B cell (primary cell): ENCODE results near the gene CCDC175. TPM values are rescaled to one million over a fixed set of nuclear protein-coding genes. Genes with fewer than 3 reads are reported as not detected.

Experiments used
- ATAC-seq: fragments of 200-7000 bp; cut with Tn5 transposase; one replicate; pipeline ENCODE4 v1.10.0; 2021; ENCODE audit warnings: low read depth, mild to moderate bottlenecking, moderate number of reproducible peaks, moderate library complexity
- CTCF ChIA-PET: fragments of 350-600 bp; sonication (Branson Sonifier 250); formaldehyde crosslinking; loops from one replicate; lab custom pipeline; 2021; ENCODE audit warnings: antibody characterized with exemption, inconsistent platforms; lab: Charles Lee
- POLR2A ChIA-PET: fragments of 350-600 bp; sonication (Branson Sonifier 250); formaldehyde crosslinking; loops from one replicate; lab custom pipeline; 2021; ENCODE audit warnings: antibody characterized with exemption; lab: Charles Lee
- DNase-seq: peaks from one replicate; pipeline ENCODE4 v3.0.0; 2013
- H2AFZ ChIP-seq: 2 replicates; pipeline ENCODE4 v1.6.1; 2012; ENCODE audit warnings: mild to moderate bottlenecking, low read depth, low read length; ENCODE audit not compliant: insufficient read depth, poor library complexity, severe bottlenecking
- H3K27ac ChIP-seq, 2 donors: 1 replicate in 1 of 2; 2 replicates in 1 of 2; pipeline ENCODE4 v1.5.1; 2012 to 2013; ENCODE audit warnings: low read length in 2 of 2, mild to moderate bottlenecking in 2 of 2, moderate library complexity in 1 of 2
- H3K27me3 ChIP-seq, 4 experiments: fragments of 200-600 bp in 1 of 4; sonication (generic) in 1 of 4; replicated peaks in 1 of 4; 1 replicate in 2 of 4; 2 replicates in 2 of 4; pipeline versions ENCODE4 v1.6.1 to v1.7.0; 2013 to 2016; ENCODE audit warnings: low read length in 3 of 4, mild to moderate bottlenecking in 2 of 4, mixed read lengths in 1 of 4, moderate library complexity in 1 of 4; ENCODE audit not compliant: insufficient read depth in 4 of 4, control insufficient read depth in 3 of 4; ENCODE audit errors: control extremely low read depth in 1 of 4
- H3K36me3 ChIP-seq, 2 experiments: replicated peaks in 1 of 2; 1 replicate in 1 of 2; 2 replicates in 1 of 2; pipeline versions ENCODE4 v1.6.1 to v1.7.1; 2013; ENCODE audit warnings: low read length in 1 of 2; ENCODE audit not compliant: insufficient read depth in 2 of 2, control insufficient read depth in 1 of 2; ENCODE audit errors: control extremely low read depth in 1 of 2, extremely low read depth in 1 of 2
- H3K4me1 ChIP-seq, 2 donors: fragments of 200-600 bp in 1 of 2; sonication (generic) in 1 of 2; 1 replicate in 1 of 2; 2 replicates in 1 of 2; pipeline versions ENCODE4 v1.5.1 to v1.6.1; 2013 to 2017; ENCODE audit warnings: low read length in 2 of 2; ENCODE audit not compliant: control insufficient read depth in 2 of 2, insufficient read depth in 2 of 2
- H3K4me2 ChIP-seq: replicated peaks from 2 replicates; pipeline ENCODE3; 2012; ENCODE audit warnings: mild to moderate bottlenecking, low read depth, low read length; ENCODE audit not compliant: poor library complexity, severe bottlenecking
- H3K4me3 ChIP-seq, 5 experiments: fragments of 200-600 bp in 1 of 5; sonication (generic) in 1 of 5; 1 replicate in 3 of 5; 2 replicates in 2 of 5; pipeline versions ENCODE4 v1.5.1 to v1.7.0; 2011 to 2016; ENCODE audit warnings: low read length in 4 of 5, mild to moderate bottlenecking in 4 of 5, low read depth in 2 of 5, control low read depth in 1 of 5, moderate library complexity in 1 of 5; ENCODE audit not compliant: insufficient read depth in 1 of 5; ENCODE audit errors: control extremely low read depth in 1 of 5, extremely low read depth in 1 of 5
- H3K79me2 ChIP-seq: fragments of 200-600 bp; sonication (generic); one replicate; pipeline ENCODE4 v1.6.0; 2016; ENCODE audit warnings: low read length; ENCODE audit not compliant: control insufficient read depth, insufficient read depth
- H3K9ac ChIP-seq: fragments of 200-600 bp; sonication (generic); 2 replicates; pipeline ENCODE4 v1.6.1; 2017; ENCODE audit warnings: mild to moderate bottlenecking, low read length, moderate library complexity
- H3K9me3 ChIP-seq, 3 donors: one replicate each; pipeline versions ENCODE4 v1.6.1 to v1.7.1; 2013; ENCODE audit warnings: low read length in 2 of 3; ENCODE audit not compliant: control insufficient read depth in 2 of 3, insufficient read depth in 1 of 3; ENCODE audit errors: control extremely low read depth in 1 of 3
- H4K20me1 ChIP-seq: 2 replicates; pipeline ENCODE4 v1.6.0; 2012; ENCODE audit warnings: mild to moderate bottlenecking, low read length; ENCODE audit not compliant: insufficient read depth, control insufficient read depth, poor library complexity, severe bottlenecking
- H3K27ac Mint-ChIP-seq: one replicate; pipeline ENCODE4 v1.8.0; 2021; ENCODE audit warnings: mixed read lengths
- H3K27me3 Mint-ChIP-seq: one replicate; pipeline ENCODE4 v1.8.0; 2021; ENCODE audit warnings: mixed read lengths
- H3K4me1 Mint-ChIP-seq: one replicate; pipeline ENCODE4 v1.8.0; 2021; ENCODE audit warnings: mixed read lengths
- H3K4me3 Mint-ChIP-seq: one replicate; pipeline ENCODE4 v1.8.0; 2021; ENCODE audit warnings: mixed read lengths
- H3K9me3 Mint-ChIP-seq: one replicate; pipeline ENCODE4 v1.8.0; 2022; ENCODE audit warnings: mixed read lengths; ENCODE audit not compliant: insufficient read depth
- CTCF ChIP-seq: fragments of 200-600 bp; IDR thresholded peaks from one replicate; pipeline ENCODE4 v1.8.0; 2022; ENCODE audit warnings: antibody characterized with exemption, mild to moderate bottlenecking
- EZH2 ChIP-seq: IDR thresholded peaks from 2 replicates; pipeline ENCODE4 v1.6.1; 2012; ENCODE audit warnings: borderline replicate concordance, low read depth, mild to moderate bottlenecking, moderate library complexity, low read length; ENCODE audit not compliant: insufficient read depth, poor library complexity, severe bottlenecking
- WGBS: methylation state at CpG from one replicate; pipeline ENCODE4 v1.1.5; 2013; ENCODE audit warnings: missing lambda C conversion rate; ENCODE audit not compliant: insufficient coverage; 5-methylcytosine and 5-hydroxymethylcytosine counted together
- intact Hi-C: fragments of 100-400 bp; cut with micrococcal nuclease; formaldehyde crosslinking; loops from one replicate; pipeline ENCODE4 v1.10.0; 2022
- polyA plus RNA-seq: library from polyadenylated mRNA; depleted of rRNA; stranded (reverse); fragments of >200 nt; gene quantifications from 2 replicates; pipeline ENCODE4 v1.2.3, GENCODE V29; 2012
- total RNA-seq, 2 donors: library from RNA; stranded (reverse); fragments of 120-200 nt in 1 of 2; gene quantifications; 1 replicate in 1 of 2; 2 replicates in 1 of 2; pipeline versions ENCODE4 v1.2.3 to v1.2.4, GENCODE V29; 2013 to 2022

The CCDC175 gene
- total and polyA plus RNA-seq, 2 donors (not counting 1 experiment from before 2014, with no cell fraction given) = not detected

GRCh38 chr14:59570122-59570521, 6.5 kb downstream of the CCDC175 start:
- H3K9me3 ChIP-seq = peaks cover 0 to 4% (median 0%) of the 10 kb centered on the region in 3 donors
- no peak for TF ChIP-seq CTCF
- H3K4me1 Mint-ChIP-seq = no peaks in the 10 kb centered on the region
- CTCF ChIA-PET = interaction anchor here (0.6 to 0.9 kb wide), 2 partner anchors 16 to 64 kb away, joined by 3 to 4 read pairs; no protein-coding TSS in a partner anchor
- no peaks in the 10 kb centered on the region for H4K20me1 ChIP-seq
- no peak overlapping the region for H3K27ac ChIP-seq
- peaks cover 25% of the 10 kb centered on the region for H3K27me3 Mint-ChIP-seq
- no peak for DNase-seq
- no peak overlapping the region for H3K27ac Mint-ChIP-seq
- intact Hi-C loops = no loop called here
- H3K4me1 ChIP-seq = no peaks in the 10 kb centered on the region
- POLR2A ChIA-PET = no interaction called here
- H3K4me3 ChIP-seq = no peak overlapping the region
- no peak for ATAC-seq
- H3K4me2 ChIP-seq = no peak overlapping the region
- H3K9ac ChIP-seq = no peak overlapping the region
- H3K27me3 ChIP-seq = no peaks in the 10 kb centered on the region
- no peak overlapping the region for H3K4me3 Mint-ChIP-seq
- H3K36me3 ChIP-seq = no peaks in the 10 kb centered on the region
- no peak overlapping the region for H2AFZ ChIP-seq
- no peaks in the 10 kb centered on the region for H3K79me2 ChIP-seq
- H3K9me3 Mint-ChIP-seq = no peaks in the 10 kb centered on the region

GRCh38 chr14:59566725-59567124, 9.9 kb downstream of the CCDC175 start:
- H3K27me3 ChIP-seq = no peaks in the 10 kb centered on the region
- H3K4me3 Mint-ChIP-seq = no peak overlapping the region
- intact Hi-C loops = no loop called here
- H3K27ac Mint-ChIP-seq = no peak overlapping the region
- no peaks in the 10 kb centered on the region for H4K20me1 ChIP-seq
- CTCF ChIA-PET = no interaction called here
- no peaks in the 10 kb centered on the region for H3K79me2 ChIP-seq
- H3K9me3 Mint-ChIP-seq = no peaks in the 10 kb centered on the region
- H3K4me3 ChIP-seq = no peak overlapping the region
- POLR2A ChIA-PET = no interaction called here
- H2AFZ ChIP-seq = no peak overlapping the region
- peaks cover 32% of the 10 kb centered on the region for H3K27me3 Mint-ChIP-seq
- DNase-seq (no peak), ATAC-seq (no peak)
- TF ChIP-seq CTCF (no peak), EZH2 (no peak)
- H3K4me1 ChIP-seq = no peaks in the 10 kb centered on the region
- no CpG with 5 or more reads among the region's 3 CpGs for WGBS
- peaks cover 0 to 4% (median 0%) of the 10 kb centered on the region in 3 donors for H3K9me3 ChIP-seq
- no peaks in the 10 kb centered on the region for H3K4me1 Mint-ChIP-seq
- no peaks in the 10 kb centered on the region for H3K36me3 ChIP-seq
- no peak overlapping the region for H3K4me2 ChIP-seq
- H3K9ac ChIP-seq = no peak overlapping the region
- H3K27ac ChIP-seq = no peak overlapping the region
